ENCODE data around the gene PTPRF. TPM values are rescaled to one million over a fixed set of nuclear protein-coding genes. Genes with fewer than 3 reads are reported as not detected.

The PTPRF gene
- polyA plus RNA-seq, 1 experiment: 97.0 TPM

GRCh38 chr1:43541141-43541540 lies 10.5 kb downstream of the PTPRF start:
- POLR2A ChIA-PET: no interaction called here
- CTCF ChIA-PET: interaction anchor here (1.2 kb wide), 1 partner anchor 314 kb away, joined by 3 read pairs; no protein-coding TSS in a partner anchor
- DNase-seq (ENCODE audit: low read depth): no peak

DNA sequence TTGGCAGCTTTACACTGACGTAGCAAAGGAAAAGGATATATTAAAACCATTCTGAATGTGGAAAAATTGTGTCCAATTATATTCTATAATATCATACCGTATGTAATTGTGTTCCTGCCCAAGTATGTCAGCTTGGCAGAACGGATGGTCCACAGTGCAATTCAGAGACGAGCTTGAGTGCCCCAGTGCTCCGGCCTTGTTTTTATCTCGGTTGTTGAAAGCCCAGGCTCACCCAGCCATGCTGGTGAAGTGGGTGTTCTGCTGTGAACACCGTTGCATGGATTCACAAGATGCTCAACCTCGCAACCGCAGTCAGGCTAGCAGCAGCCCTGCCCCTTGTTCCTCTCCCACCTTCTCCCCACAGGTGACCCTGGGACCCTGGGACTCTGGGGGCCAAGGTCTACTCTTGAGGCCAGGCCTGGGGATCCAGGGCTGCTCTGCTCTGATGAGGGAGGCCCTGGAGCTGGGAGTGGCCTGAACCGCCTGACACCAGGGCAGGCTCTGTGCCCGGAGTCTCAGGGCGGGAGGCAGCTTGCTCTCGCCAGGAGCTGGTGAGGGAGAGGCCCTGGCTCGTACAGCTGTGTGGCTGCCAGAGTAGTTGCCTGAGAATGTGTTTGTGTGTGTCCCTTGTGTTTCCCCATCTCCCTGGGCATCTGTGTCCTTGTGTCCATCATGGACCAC lies 11.2 kb downstream of the PTPRF start:
- Histone ChIP-seq H3K4me3 (ENCODE audit: low read depth, low read length) (no peak overlapping the region), H3K27me3 (ENCODE audit: control insufficient read depth, insufficient read depth, low read length) (no peaks in the 10 kb centered on the region), H3K36me3 (ENCODE audit: control insufficient read depth, insufficient read depth, low read length) (peaks cover 22% of the 10 kb centered on the region)
- no peak for TF ChIP-seq CTCF (IDR thresholded peaks at IDR 0.05; ENCODE audit: insufficient read depth, low read depth, low read length)
- POLR2A ChIA-PET: no interaction called here
- CTCF ChIA-PET: interaction anchor here (0.6 to 1.2 kb wide), 5 partner anchors 8 to 315 kb away, joined by 3 to 5 read pairs (median 4); partner anchors contain the start of gene PTPRF
- DNase-seq (ENCODE audit: low read depth): no peak

More at GRCh38 chr1:43541141-43541540, 10.5 kb downstream of the PTPRF start:
- no peak for TF ChIP-seq CTCF (IDR thresholded peaks at IDR 0.05; ENCODE audit: insufficient read depth, low read depth, low read length)
- Histone ChIP-seq H3K36me3 (ENCODE audit: control insufficient read depth, insufficient read depth, low read length) (peaks cover 16% of the 10 kb centered on the region), H3K4me3 (ENCODE audit: low read depth, low read length) (no peak overlapping the region), H3K27me3 (ENCODE audit: control insufficient read depth, insufficient read depth, low read length) (no peaks in the 10 kb centered on the region)

DNA sequence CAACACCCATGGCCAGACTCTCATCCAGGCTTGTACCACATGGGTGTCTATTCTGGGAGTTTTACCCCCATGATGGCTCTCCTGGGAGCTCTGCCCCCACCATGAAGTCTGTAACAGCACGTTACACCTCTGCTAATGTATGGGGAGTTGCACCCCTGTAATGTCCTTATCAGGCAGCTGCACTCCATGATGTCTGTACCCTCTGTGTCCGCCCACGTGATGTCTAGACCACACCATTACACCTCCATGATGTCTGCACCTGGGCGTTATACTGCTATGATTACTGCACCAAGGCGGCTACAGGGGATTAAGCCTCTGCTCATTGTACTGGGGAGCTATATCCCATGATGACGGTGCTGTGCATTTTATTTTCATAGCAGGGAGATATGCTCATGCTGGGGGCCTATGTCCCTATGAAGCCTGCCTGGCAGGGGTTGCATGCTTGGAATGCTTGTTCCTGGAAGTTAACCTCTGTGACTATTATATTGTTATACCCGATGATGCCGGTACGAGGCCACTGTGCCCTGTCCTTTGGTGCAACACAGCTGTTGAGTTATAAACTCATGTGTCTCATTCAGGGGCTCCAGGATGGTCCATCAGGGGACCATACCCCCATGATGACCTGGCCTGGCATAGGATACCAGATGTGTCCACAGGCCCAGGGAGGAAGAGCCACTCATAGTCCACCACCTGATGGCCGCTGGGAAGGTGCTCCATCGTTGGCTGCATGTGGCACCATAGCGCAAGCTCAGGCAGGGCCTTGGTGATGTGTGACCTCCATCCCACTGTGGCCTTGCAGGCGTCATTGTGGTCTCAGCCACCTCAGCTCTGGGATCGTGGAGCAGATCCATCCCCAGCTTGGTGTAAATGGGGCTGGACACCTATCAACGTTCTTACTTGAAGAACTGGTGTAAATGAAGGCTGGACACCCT lies 12.1 kb downstream of the PTPRF start:
- no peak for DNase-seq (ENCODE audit: low read depth)
- peaks cover 22% of the 10 kb centered on the region for H3K36me3 ChIP-seq (ENCODE audit: control insufficient read depth, insufficient read depth, low read length)

GRCh38 chr1:43543567-43543966 lies 12.9 kb downstream of the PTPRF start:
- no peak for DNase-seq (ENCODE audit: low read depth)
- no peaks in the 10 kb centered on the region for H3K27me3 ChIP-seq (ENCODE audit: control insufficient read depth, insufficient read depth, low read length)
- H3K36me3 ChIP-seq (ENCODE audit: control insufficient read depth, insufficient read depth, low read length): peaks cover 18% of the 10 kb centered on the region
- TF ChIP-seq CTCF (IDR thresholded peaks at IDR 0.05; ENCODE audit: insufficient read depth, low read depth, low read length): no peak
- ChIA-PET POLR2A (no interaction called here), CTCF (interaction anchor here (0.6 to 1.3 kb wide), 2 partner anchors 11 to 440 kb away, joined by 3 to 4 read pairs; no protein-coding TSS in a partner anchor)
- H3K4me3 ChIP-seq (ENCODE audit: low read depth, low read length): no peak overlapping the region

More for the DNA sequence above, 12.1 kb downstream of the PTPRF start:
- ChIA-PET CTCF (interaction anchor here (0.6 to 1.3 kb wide), 7 partner anchors 9 to 441 kb away, joined by 3 to 5 read pairs (median 4); partner anchors contain the start of gene PTPRF), POLR2A (no interaction called here)
- TF ChIP-seq CTCF (IDR thresholded peaks at IDR 0.05; ENCODE audit: insufficient read depth, low read depth, low read length): no peak
- Histone ChIP-seq H3K27me3 (ENCODE audit: control insufficient read depth, insufficient read depth, low read length) (no peaks in the 10 kb centered on the region), H3K4me3 (ENCODE audit: low read depth, low read length) (no peak overlapping the region)

GRCh38 chr1:43545339-43545694 lies 14.6 kb downstream of the PTPRF start:
- H3K27me3 ChIP-seq (ENCODE audit: control insufficient read depth, insufficient read depth, low read length): no peaks in the 10 kb centered on the region
- H3K4me3 ChIP-seq (ENCODE audit: low read depth, low read length): no peak overlapping the region
- ChIA-PET POLR2A (no interaction called here), CTCF (interaction anchor here (1.2 kb wide), 1 partner anchor 9 kb away, joined by 4 read pairs; no protein-coding TSS in a partner anchor)
- peaks cover 13% of the 10 kb centered on the region for H3K36me3 ChIP-seq (ENCODE audit: control insufficient read depth, insufficient read depth, low read length)
- TF ChIP-seq CTCF (IDR thresholded peaks at IDR 0.05; ENCODE audit: insufficient read depth, low read depth, low read length): no peak
- DNase-seq (ENCODE audit: low read depth): no peak

All from BJ (cell line).